Frontal cortex (tissue), 4 donors: Measurements from ENCODE around the gene WWOX. TPM values are rescaled to one million over a fixed set of nuclear protein-coding genes. Genes with fewer than 3 reads are reported as not detected.
"Not testable (repeated sequence)": the region's sequence is repeated elsewhere in the genome, so short reads cannot be mapped to it uniquely, and the experiment has no call there.

Experiments used
- DNase-seq, 2 donors: peaks; one replicate each; pipeline ENCODE4 v3.0.0; 2012; ENCODE audit warnings: low spot score in 2 of 2
- FAIRE-seq: peaks from 2 replicates; lab custom pipeline; 2012; peaks lifted over from hg19 to GRCh38; lab: Jason Lieb, UNC
- total RNA-seq: library from RNA; depleted of rRNA; stranded (reverse); fragments of >200 nt; gene quantifications from one replicate; pipeline ENCODE4 v1.2.3, GENCODE V29; 2014
- donor health status: control.
- donor health status: control.
- donor health status: control.

The WWOX gene
- 17.1 TPM for total RNA-seq

- FAIRE-seq = peak; percentile 24
- DNase-seq = peak; percentile 87 to 90
Measured at GRCh38 chr16:78099271-78100111, at the start of gene WWOX. TSS of gene WWOX (plus strand) at chr16:78099654.

GRCh38 chr16:78050734-78051400 is 48.6 kb upstream of the WWOX start:
- DNase-seq = no peak
- FAIRE-seq = no peak

- DNase-seq (no peak), FAIRE-seq (no peak)
Measured at GRCh38 chr16:78057803-78058564, 41.5 kb upstream of the WWOX start.

- not testable (repeated sequence) for DNase-seq, FAIRE-seq
Measured at GRCh38 chr16:78059806-78060205, 39.6 kb upstream of the WWOX start.

- FAIRE-seq (no peak), DNase-seq (no peak)
Measured at GRCh38 chr16:78060295-78060694, 39.2 kb upstream of the WWOX start.

- FAIRE-seq (no peak), DNase-seq (no peak)
Measured at GRCh38 chr16:78060809-78061208, 38.6 kb upstream of the WWOX start.

- DNase-seq (no peak), FAIRE-seq (no peak)
Measured at GRCh38 chr16:78065319-78065718, 34.1 kb upstream of the WWOX start.

- DNase-seq (no peak), FAIRE-seq (no peak)
Measured at GRCh38 chr16:78069913-78070312, 29.5 kb upstream of the WWOX start.

GRCh38 chr16:78072275-78072674 is 27.2 kb upstream of the WWOX start:
- FAIRE-seq (no peak), DNase-seq (no peak)

- FAIRE-seq (no peak), DNase-seq (no peak)
Measured at GRCh38 chr16:78075800-78076199, 23.7 kb upstream of the WWOX start.

- DNase-seq (no peak), FAIRE-seq (no peak)
Measured at GRCh38 chr16:78081341-78081740, 18.1 kb upstream of the WWOX start.

GRCh38 chr16:78091419-78091818 is 8.0 kb upstream of the WWOX start:
- DNase-seq = no peak
- no peak for FAIRE-seq

GRCh38 chr16:78092758-78093157 is 6.7 kb upstream of the WWOX start:
- DNase-seq (no peak), FAIRE-seq (no peak)

- no peak for FAIRE-seq
- DNase-seq = no peak
Measured at GRCh38 chr16:78094166-78094565, 5.3 kb upstream of the WWOX start.

- DNase-seq (no peak), FAIRE-seq (no peak)
Measured at GRCh38 chr16:78094998-78095397, 4.5 kb upstream of the WWOX start.

GRCh38 chr16:78096386-78096785 is 3.1 kb upstream of the WWOX start:
- DNase-seq (no peak), FAIRE-seq (no peak)

- no peak for DNase-seq
- no peak for FAIRE-seq
Measured at GRCh38 chr16:78097548-78097947, 1.9 kb upstream of the WWOX start.

GRCh38 chr16:78098087-78098486 is 1.4 kb upstream of the WWOX start:
- no peak for FAIRE-seq

GRCh38 chr16:78098595-78099270 is 721 bp upstream of the WWOX start:
- FAIRE-seq (no peak), DNase-seq (no peak)

More at GRCh38 chr16:78098087-78098486, 1.4 kb upstream of the WWOX start:
- no peak for DNase-seq

- DNase-seq = peak in 1 of 2 donors; percentile 61
- FAIRE-seq = no peak
Measured at GRCh38 chr16:78100112-78100467, 636 bp downstream of the WWOX start.
